NCI-H2081 treated with DMSO at 0.1 percent for 48 hours (cell line): Measurements from ENCODE around the gene GUCD1.
"Not testable (repeated sequence)": the region's sequence is repeated elsewhere in the genome, so short reads cannot be mapped to it uniquely, and the experiment has no call there.

Source experiments
- DNase-seq: peaks from one replicate; lab custom pipeline; 2025; lab: John Stamatoyannopoulos, UW

The GUCD1 gene

DNA sequence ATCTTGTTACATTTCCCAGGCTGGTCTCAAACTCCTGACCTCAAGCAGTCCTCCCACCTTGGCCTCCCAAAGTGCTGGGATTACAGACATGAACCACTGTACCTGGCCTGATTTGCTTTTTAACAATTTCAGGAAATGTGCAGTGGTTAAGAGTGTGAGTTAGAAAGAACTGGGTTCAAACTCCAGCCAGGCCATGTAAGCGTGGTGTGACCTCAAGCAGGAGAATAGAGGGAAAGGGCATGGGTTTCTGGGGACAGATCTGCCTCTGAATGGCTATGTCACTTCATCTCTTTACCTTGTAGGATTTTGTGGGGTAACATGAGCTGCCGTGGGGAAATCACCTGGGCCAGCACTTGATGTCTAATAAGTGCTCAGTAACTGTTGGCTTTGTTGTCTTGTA, 10.1 kb upstream of the GUCD1 start:
- no peak for DNase-seq

DNA sequence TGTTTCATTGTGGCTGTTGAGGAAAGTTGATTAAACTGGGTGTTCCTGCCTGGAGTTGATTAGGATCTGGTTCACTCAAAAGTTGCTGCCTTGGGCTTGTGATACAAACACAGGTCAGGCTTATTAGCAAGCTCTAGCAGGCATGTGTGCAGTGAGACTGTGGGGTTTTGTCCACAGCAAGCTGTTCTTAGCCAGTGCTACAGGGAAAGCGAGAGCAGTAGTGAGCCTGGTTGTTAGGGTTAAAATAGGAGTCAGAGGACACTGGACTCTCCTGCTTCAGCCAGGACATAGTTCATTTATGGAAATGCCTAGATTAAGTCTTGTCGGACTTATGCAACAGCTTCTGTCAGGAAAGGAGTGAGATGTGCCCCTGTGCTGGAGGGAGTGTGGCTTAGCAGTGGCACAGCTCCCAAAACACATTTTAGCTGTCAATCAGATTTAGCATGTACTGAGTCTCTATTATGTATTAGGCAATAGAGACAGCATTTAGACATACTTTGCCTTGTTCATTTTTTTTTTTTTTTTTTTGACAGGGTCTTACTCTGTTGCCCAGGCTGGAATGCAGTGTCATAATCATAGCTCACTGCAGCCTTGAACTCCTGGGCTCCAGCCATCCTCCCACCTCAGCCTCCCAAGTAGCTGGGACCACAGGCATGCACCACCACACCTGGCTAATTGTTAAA, 9.6 kb upstream of the GUCD1 start:
- no peak for DNase-seq

DNA sequence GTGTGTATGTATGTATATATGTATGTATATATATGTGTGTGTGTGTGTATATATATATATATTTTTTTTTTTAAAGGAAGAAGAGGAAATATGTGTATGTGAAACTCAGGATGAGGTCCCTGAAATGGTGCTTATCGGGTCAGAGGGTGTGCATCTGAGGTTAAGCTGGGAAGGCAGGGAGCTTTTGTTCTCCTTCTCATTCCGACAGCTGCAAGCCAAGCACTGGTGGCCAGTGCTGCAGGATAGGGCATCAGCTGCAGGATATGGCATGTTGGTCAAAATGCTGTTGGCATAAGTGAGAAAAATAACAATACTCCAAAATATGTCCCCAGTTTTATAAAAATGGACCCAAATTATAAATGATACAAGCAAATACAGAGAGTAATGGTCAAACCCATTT, 8.3 kb upstream of the GUCD1 start:
- DNase-seq: no peak

DNA sequence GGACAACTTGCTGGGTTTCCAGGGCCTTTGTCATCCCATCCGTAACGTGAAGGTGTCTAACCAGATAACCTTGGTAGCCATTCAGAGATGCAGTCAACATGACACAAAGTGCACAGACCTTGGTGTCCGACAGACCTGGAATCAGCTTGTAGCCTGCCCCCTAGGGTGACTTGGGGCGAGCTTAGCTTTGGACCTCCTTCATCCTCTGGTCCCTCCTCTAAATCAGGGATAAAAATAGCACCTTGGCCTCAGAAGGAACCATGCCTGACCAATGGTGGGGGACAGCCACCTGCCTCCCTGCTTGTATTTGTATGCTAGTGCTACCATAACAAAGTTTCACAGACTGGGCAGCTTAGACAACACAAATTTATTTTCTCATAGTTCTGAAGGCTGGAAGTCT, 4.5 kb upstream of the GUCD1 start:
- no peak for DNase-seq

DNA sequence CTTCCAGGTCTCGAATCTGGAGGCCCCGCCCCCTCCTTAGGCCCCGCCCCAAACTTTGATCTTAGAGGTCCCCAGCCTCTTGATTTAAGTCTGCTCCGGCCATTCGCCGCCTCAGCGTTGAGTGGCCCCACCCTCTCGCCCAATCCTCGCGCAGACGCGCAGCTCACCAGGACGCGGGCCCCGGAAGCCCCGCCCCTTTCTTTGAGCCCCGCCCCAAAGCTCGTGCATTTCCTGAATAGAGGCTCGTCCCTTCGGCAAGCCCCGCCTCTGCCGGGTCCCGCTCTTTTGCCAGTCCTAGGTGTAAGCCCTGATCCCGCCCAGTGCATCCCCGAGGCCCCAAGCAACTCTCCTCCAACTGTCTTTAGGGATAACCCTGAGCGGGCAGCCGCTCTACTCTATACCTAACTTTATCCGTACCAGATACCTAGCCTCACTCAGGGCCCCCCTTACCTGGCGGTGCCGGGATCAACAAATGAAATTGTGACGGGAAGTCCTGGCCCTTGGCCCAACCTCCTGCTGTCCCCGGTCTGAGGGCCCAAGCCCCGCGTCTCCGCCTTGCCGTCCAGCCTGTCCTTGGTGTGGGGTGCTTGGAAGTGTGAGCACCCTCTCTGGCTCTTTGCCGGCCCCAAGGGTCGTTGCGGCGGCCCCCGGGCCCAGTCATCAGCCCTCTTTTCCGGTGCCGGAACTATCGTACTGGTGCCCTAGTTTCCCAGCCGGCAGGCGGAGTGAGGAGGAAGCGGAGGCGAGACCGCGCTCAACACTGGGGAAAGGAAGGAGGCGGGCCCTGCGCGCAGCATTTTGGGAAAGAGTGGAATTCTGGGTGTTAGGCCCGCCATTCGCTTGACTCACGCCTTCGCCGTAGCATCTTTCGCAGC, 464 bp upstream of the GUCD1 start, which contains the start of gene SNRPD3:
Gene SNRPD3, plus strand, starts transcription at position 835 of the 875 bp plus-strand sequence. CDS start 1,676 bp downstream, outside the sequence.
- DNase-seq: peak; percentile 92

DNA sequence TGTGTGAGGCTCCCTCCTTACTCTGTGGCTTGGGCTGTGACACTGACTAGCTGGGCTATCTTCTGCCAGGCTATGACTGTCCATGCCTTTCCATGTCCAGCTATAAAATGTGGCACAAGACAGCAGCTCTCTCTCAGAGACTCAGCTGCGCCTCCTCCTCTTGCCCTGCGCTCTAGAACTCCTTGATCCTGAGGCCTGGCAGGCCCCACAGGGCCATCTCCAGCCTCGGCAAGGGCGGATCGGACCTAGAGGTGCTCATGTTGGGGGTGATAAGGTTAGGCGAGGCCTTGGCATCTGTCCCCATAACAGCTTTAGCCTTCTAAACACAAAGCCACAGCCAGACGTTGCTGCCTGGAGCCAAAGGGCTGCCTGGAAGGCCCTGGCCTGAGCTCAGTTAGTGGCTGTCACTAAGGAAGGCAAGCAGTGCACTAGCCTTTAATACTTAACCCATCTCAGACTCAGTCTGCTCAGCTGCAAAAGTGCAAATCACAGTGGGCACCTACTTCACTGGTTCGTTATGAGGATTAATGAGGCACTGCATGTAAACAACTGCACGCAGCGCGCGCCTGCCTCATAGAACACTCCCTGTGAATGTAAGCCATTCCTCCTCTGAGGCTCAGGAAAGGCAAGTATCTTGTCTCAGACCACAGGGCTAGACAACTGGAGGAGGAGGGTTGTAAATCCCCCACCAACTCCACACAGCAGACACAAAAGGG, 1.2 kb downstream of the GUCD1 start:
- no peak for DNase-seq

DNA sequence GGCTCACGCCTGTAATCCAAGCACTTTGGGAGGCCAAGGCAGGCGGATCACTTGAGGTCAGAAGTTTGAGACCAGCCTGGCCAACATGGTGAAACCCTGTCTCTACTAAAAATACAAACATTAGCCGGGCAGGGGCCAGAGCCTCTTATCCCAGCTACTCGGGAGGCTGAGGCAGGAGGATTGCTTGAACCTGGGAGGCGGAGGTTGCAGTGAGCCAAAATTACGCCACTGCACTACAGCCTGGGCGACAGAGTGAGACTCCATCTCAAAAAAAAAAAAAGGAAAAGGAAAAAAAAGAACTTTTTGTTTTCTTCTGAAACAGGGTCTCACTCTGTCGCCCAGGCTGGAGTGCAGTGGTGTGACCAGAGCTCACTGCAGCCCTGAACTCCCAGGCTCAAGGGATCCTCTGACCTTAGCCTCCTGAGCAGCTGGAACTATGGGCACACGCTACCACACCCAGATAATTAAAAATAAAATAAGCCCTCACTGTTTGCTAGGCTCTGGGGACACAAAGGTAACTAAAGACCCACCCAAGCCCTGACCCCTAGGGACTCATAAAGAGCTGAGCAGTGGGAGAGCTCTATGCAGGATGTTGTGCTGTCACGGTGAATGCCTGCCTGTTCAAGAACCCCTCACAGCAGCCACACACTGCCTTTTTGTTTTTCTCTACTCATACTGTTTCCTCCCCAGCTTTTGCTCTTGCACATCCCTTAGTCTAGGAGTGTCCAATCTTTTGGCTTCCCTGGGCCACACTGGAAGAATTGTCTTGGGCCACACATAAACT, 2.2 kb downstream of the GUCD1 start:
- not testable (repeated sequence) for DNase-seq

DNA sequence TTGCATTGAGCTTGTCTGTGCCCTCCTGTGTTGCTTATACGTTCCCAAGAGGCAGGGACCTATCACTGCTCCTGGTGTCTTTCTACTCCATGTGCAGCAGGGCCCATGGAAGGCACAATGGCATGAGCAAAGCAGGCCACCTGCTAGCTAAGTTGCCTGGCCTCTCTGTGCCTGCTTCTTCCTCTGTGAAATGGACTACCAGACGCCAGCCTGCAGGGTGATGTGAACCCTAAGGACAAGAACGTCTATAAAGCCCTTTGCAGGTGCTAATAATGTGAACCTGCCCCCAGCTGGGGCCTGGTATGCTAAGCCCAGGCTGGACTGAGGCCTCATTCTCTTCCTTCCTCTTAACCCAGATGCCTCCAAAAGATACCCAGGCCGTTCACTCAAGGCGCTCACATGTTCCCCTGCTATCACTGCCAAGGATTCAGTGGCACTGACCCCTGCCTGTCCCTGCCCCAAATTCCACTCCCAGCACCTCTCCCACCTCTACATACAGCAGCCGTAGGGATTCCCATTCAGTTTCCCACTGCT, 4.0 kb downstream of the GUCD1 start:
- no peak for DNase-seq

DNA sequence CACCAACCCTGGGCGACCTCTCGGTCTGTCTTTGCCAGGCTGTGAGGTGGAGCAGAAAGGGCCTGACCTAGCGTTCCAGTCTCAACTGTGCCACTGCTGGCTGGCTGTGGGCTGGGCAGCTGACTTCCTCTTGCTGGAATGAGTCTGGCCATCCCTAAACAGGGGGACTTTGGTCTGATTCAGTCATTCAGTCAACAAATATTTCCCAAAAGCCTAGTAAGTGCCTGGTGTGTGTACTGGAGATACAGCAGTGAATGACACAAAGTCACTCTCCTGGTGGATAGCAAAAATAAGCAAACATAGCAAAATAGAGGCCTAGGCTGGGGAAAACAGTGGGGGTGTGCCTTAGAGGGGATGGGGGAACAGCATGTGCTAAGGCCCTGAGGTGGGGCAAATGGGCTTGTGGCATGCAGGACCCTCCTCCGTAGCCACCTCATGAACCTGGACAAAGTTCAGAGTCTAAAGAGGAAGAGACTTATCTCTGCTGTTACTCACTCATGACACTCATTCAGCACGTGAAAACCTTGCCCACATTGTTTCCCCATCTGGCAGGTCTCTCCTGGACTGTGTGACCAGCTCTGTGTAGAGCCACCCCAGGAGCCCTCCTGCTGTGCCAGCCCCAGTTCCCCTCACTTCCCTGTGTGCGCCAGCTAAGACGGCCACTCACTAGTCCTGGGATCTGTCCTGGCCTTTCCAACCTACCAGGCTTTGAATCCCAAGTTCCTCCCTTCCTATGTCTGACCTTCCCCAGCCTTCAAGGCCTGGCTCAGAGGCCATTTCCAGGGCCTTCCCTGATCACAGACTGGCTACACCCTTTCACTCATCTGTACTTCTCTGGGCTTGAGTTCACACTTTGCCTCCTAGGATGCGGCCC, 4.7 kb downstream of the GUCD1 start:
- DNase-seq: no peak

DNA sequence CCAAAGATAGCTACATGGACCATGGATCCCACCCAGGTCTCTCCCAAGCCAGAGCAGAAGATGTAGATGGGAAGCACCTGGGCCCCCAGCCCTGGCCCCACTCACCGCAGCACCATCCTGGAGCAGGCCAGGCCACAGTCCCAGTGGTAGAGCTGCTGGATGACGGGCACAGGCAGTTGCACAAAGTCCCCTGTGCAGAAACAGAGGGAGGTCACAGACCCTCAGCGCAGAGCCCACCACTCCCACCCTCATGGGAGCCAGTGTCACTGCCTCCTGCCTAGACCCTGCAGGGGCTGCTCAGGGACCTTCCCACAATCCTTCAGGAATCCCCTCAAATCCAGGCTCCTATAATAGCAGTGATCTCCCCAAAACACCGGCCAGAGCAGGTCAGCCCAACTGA, 6.1 kb downstream of the GUCD1 start:
- DNase-seq: no peak

DNA sequence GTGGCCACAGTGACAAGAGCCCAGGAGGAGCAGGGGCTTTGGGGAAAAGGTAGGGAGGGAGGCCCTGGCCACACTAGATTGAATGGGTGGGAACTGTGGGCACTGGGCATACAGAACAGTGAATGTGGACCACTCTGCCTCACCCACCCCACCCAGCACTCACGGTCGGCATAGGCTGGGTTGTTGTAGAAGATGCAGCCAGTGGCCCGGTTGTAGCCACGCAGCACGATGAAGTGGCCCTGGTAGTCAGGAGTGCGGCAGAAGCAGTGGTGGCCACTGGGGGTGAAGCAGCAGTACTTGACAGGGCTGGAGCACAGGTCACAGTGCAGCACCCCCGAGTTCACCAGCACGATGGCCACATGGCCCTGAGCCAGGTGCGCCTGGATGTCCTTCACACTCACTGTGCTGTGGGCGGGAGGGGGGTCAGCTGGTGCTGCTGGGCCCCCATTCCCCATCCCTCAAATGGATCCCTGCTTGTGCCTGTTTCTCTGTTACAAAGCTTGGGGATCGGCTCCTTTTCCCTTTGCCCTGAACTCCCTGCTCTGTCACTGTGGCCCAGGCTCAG, 11.2 kb downstream of the GUCD1 start:
- no peak for DNase-seq

DNA sequence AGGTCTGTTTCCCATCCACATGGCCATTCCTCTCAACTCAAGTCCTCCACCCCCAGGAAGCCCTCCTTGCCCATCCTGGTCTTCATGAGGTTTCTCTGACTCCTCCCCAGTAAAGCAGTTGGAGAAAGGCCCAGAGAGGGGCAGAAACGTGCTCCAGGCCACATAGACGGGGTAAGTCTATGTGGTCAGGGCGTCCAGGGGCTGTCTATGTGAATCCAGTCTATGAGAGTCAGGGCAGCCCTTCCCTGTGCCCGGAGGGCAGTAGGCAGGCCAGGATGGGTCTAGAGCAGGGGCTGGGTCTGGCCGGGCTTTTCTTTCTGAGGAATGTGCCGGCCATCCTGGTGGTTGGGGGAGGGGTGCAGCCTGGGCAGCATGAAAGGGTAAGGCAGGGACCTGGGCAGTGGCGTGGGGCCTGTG, 11.7 kb downstream of the GUCD1 start:
- DNase-seq: no peak

DNA sequence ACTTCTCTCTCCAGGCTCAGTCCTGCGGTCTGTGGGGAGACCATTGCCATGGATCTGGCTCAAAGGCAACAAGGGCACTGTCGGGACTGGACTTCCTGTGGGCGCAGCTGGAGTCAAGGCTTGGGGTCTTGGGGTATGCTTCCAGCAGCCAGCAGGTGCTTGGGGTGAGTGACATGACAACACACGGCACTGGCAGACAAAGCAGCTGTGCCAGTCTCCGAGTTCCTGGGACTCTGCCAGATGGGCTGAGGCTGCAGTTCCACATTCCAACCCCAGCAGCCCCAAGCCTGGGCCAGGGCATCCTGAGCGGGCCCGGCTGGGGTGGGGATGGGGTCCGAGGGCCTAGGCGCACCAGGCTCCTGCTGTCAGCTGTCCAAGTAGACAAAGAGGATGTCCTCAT, 12.3 kb downstream of the GUCD1 start:
- DNase-seq: no peak

DNA sequence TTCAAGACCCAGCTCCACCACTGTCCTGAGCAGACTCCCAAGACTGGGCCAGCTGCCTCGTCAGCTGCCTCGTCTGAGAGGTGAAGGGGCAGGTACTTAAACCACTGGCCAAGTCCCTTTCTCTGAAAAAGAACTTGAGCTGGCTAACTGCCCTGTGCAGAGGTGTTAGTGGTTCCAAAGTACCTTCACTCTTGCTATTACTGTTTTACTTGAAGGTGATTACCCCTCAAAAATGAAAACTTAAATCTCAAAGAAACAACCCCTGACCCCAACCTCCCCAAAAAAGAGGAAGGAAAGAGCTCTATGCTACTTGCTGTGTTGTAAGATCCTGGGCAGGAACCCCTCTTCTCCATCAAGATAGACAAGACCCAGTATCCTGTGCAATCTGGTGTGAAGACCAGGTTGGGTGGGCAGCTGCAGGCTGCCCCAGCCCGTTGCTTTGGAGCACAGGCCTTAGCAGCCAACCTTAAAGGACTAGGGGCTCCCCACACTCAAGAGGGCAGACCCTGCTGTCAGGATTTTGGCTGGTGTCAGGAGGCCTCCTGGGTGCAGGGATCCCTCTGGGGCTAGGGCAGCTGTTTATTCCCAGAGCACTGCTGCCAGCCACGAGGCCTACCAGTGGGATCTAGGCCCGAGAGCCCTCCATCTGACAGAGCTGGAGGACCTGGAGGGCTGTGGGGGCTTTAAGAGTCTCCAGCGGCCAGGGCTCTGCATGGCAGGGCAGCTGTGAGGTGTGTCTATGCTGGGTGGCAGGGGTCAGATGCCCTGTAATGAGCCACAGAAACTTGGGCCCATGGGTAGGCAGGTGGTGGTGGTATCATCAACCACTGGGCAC, 13.0 kb downstream of the GUCD1 start:
- DNase-seq: no peak

DNA sequence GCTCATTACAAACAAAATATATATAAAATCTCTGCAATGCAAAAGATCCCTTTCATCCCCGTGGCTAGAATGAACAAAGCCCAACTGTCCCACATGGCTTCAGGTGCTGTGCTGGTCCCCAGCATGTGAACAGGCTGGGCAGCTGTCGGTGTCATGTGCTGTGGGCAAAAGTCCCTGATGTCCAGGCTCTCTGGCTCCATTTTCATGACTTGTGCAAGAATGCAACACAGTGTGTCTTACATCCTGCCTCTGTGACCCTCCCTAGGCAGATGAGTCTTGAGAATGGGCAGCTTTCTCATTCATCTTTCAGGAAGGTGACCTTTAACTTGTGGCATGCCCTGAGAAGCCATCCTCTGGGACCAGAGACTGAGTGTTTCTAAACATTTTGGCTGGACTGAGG, 14.5 kb downstream of the GUCD1 start:
- no peak for DNase-seq

DNA sequence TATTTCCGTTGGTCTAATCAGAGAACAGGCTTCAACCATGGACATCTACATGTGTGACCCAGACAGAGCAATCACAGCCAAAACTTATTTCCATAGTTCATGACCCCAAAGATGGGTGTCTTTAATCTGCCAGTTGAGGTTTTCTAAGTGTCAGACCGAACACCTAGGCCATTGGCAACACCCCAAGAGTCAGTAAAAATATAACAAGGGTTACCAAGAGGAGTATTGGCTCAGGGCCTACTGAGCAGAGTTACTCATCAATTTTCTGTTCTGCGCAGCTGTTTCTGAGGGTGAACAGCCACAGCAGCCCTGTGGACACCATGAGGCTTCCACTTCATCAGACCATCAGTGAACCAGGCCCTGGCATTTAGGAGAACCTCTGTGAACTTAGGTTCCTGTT, 18.8 kb downstream of the GUCD1 start:
- no peak for DNase-seq

DNA sequence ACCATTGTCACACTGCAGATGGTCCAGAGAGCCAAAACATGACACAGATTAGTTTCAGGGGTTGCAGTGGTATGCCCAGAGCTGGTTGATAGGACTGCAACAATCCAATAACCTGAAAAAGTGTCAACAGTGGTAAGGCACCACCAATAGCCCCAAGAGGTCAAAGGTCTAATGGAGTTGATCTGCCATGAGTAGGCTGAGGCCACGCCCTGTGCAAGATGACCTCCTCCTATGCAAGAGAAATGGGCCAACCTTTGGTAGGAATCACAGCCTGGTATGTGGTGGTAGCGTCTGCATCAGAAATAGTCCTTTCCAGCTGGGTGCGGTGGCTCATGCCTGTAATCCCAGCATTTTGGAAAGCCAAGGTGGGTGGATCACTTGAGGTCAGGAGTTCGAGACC, 19.6 kb downstream of the GUCD1 start:
- no peak for DNase-seq

DNA sequence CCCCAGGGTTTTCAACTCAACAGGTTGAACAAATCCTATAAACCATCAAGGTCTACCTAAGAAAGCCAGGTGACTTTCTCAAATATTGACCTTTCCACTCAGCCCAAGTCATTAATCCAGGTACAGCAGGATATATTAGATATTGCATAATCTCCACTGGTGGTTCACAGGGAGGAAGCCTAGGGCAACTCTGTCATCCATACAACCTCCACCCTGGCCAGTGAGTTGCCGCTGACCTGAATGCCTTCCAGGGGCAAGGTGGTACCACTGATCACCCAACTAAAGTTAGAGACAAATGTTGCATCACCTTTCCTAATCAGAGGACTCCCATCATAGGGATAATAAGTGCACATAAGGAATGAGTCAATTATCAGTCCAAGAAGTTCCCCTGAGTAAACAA, 22.9 kb downstream of the GUCD1 start:
- DNase-seq: no peak

DNA sequence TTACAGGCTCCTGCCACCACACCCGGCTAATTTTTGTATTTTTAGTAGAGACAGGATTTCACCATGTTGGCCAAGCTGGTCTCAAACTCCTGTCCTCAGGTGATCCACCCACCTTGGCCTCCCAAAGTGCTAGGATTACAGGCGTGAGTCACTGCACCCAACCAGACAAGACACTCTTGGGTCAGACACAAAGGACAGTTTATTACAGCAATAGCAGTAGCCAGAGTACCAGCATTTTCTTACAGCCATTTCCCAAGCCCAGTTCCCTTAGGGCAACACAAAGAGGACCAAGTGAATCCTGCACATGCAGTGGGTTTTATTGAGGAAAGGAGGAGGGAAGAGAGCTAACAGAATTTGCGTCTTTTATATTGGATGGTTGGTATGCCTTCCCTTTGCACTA, 24.0 kb downstream of the GUCD1 start:
- DNase-seq: not testable (repeated sequence)
